GM21526 (cell line): ENCODE results near the gene TBX6.

ENCODE experiments used
- ATAC-seq: cut with Tn5 transposase; IDR thresholded peaks from one replicate; pipeline ENCODE4 v1.9.1; 2021; ENCODE audit warnings: moderate library complexity; ENCODE audit not compliant: unreplicated experiment, low FRiP score

Gene TBX6

DNA sequence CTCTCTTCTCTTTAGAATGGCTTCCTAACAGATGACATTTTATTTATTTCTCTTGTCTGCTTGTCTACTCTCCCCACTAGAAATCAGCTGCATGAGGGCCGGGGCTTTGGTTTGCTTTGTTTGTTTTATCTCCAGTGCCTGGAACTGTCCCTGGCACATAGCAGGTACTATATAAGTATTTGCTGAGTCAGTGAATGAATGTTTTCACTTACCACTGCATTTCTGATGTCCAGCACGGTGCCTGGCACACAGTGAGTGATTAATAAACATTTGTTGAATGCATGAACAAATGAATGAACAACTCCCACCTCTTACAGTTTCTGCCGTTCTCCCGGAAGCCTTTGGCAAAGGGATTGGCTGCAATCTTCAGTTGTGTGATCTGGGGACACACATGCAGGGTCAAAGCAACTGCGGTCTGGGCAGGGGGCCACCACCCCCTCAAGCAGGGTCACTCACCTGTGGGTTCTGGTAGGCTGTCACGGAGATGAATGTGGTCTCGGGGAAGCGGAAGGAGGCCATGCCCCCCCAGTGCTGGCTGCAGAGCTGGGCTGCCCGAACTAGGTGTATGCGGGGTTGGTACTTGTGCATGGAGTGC is 3.4 kb downstream of the TBX6 start:
- ATAC-seq = no peak

DNA sequence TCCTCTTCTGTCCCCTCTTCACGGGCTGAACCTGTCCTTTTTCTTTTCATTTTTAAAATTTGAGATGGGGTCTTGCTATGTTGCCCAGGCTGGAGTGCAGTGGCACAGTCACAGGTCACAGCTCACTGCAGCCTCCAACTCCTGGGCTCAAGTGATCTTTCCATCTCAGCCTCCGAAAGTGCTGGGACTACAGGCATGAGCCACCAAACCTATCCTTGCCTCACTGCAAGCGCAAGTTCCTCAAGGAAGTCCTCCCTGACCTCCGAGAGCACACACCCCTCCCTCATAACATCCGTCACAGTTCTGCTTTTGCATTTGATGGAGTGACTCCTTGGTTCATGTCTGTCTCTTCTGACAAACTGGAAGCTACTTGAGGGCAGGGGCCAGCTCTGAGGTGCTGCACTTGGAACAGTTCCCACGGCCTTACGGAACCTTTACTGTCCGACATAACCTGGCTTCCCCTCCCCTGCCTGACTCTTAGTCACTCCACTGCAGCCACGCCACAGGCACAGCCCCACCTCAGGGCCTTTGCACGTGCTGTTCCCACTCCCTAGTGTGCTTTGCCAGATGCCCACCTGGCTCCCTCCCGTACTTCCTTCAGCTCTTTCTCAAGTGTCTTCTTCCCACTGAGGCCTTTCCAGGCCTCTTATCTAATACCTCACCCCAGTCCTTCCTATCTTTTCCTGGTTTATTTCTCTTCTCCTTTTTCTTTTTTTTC is 4.4 kb downstream of the TBX6 start:
- no peak for ATAC-seq

DNA sequence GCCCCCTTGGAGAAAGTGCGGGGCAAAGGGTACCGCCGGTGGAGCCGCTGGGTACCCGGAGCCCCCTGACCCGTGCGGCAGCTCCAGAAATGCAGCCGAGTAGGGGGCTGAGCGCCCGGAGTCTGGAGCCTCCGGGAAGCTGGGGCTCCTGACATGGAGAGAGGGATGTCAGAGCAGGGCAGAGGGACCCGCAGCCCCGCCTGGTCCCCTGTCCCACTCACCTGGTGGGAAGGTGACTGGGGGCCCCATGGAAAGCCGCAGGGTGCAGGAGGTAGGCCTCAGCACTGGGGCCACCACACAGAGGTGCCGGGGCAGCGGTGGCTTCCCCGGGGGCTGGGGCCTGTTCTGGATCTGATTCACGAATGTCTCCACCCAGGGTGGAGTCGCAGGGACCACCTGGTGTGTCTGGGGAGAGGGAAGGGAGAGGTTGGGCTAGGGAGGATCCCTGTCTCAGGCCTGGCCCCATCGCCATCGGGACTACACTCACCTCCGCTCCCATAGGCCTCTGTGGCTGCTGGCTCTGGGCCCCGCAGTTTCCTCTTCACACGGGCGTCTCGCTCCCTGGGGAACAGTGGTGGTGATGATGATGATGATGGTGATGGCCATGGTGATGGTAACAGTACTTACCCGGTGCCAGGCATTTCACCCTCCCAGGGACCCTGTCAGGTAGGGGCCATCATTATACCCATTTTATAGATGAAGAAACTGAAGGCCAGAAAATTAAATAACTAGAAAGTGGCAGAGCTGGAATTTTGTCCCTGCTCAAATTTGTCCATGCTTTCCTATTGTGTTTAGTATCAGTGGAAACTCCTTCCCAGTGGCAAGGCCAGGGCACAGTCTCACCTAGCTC is 5.2 kb downstream of the TBX6 start:
- ATAC-seq = no peak

DNA sequence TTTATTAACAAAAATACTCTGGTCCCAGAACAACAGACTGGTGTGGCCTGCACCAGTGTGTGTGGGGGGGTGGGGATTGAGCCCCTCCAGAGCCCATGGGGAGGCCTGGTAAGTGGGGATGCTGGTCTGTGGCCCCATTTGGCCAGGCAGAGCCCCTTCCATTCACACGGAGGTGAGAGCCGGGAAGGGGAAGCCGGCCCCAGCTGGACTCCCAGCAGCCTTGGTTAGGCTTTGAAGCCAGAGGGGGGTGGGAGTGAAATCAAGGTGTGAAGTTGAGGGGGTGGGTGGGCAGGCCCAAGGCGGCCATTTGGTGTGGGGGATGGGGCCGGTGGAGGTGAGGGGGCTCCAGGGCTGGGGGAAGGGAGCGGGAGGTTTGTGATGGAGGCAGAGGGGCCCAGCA is 5.9 kb downstream of the TBX6 start:
- ATAC-seq = no peak

DNA sequence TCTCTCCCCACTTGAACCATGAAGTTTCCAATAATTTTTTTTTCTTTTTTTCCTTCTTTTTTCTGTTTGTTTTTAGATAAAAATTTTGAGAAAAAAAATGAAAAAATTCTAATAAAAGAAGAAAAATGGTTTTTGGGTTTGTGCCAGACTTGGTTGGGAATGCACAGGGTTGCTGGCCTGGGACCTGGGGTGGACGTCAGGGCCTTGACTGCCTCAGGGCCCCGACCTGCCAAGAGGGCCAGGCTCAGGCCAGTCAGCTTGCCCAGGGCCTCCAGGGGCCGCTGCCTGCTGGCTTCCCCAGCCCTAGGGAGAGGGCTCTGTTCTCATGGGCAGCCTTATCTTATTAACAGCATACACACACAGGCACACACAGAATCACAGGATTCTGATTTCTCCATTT is 6.5 kb downstream of the TBX6 start:
- ATAC-seq = no peak

DNA sequence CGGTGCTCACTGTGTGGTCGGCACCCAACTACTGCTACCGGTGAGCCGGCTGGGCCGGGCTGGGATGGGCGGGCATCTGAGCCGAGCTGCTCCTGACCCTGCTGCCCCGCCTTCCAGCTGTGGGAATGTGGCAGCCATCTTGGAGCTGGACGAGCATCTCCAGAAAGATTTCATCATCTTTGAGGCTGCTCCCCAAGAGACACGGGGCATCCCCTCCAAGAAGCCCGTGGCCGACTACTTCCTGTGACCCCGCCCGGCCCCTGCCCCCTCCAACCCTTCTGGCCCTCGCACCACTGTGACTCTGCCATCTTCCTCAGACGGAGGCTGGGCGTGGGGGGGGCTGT is 6.9 kb downstream of the TBX6 start:
- no peak for ATAC-seq

DNA sequence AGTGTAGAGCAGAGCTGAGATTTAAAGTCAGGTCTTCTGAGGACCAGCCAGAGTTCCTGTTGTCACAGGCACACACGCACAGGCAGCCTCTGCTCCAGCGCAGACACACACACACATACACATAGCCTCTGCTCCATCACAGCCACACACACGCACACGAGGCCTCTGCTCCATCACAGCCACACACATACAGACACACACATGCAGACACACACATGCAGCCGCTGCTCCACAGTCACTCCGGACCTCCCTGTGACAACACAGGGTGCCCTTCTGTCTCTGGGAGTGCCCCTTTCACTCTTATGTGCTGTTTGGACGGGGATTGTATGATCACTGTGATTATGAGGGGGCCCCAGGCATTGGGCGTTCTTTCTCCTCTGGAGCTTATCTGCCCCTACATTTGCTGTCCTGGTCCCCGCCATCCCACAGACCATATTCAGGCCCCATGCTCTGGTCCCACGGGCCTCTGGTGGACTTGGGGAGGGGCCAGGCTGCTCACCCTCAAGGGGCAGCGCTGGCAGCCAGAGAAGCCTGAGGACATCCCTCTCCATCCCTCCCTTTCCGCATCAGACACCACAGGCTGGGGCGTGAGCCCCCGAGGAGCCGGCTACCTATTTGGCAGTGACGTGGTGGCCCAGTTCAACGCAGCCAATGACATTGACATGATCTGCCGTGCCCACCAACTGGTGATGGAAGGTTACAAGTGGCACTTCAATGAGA is 7.5 kb downstream of the TBX6 start:
- no peak for ATAC-seq

DNA sequence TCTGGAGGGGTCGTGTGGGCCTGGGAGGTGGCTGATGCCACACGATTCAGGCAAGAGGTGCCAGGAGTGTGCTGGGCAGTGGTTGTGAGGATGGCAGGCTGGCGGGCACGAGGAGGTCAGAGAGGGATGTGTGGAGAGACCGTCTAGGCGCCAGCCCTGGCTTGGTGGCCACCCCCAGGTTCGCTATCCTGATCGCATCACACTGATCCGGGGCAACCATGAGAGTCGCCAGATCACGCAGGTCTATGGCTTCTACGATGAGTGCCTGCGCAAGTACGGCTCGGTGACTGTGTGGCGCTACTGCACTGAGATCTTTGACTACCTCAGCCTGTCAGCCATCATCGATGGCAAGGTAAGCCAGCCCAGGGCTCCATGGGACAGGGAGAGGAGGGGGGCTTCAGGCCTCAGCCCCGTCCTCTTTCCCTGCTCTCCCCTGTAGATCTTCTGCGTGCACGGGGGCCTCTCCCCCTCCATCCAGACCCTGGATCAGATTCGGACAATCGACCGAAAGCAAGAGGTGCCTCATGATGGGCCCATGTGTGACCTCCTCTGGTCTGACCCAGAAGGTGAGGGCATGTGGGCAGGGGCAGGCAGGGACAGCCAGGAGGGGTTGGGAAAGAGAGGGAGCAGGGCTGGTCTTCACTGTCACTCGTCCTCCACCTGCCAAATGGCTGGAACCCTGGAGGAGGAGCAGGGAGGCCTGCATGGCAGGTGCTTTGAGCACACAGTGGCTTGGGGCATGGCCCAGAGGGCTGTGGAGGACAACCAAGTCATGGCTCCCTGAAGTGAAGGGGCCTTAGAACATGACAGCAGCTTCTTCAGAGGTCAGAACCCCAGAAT is 8.3 kb downstream of the TBX6 start:
- ATAC-seq = no peak

DNA sequence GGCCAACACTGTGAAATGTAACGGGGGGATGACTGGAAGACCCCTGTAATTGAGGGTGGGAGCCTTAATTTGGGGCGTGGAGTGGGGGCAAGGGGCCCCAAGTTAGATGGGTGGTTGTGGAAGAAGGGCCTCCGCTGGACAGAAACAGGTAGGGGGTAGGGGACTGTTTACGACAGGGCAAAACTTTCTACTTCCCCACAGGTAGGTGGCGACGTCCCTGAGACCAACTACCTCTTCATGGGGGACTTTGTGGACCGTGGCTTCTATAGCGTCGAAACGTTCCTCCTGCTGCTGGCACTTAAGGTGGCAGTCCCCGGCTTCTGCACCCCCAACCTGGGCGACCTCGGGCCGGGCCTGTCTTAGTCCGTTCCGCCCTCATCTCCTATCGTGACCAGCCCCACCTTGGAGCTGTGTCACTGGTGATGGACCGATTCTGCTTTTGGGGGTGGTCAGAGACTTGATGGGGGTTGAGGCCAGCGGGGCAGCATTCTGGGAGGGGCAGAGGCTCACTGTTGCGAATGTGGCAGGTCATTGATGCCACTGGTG is 9.1 kb downstream of the TBX6 start:
- no peak for ATAC-seq

DNA sequence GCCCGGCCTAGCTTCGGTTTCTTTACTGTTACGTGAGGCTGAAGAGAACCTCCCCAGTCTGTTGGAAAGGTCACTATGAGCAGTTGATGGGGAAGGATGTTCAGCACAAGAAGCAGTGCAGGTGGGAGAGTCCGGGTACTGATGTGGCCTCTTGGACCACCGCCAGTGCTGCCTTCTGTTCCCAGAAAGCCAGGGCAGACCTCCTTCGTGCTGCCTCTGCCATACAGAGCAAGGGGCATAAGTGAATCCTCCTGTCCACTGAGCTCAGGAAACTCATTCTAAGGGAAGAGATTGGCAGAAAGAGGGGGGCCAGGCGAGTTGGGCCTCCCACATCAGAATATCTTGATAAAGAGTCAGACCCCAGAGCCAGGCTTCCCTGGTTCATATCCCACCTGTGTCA is 12.2 kb downstream of the TBX6 start:
- ATAC-seq = no peak

DNA sequence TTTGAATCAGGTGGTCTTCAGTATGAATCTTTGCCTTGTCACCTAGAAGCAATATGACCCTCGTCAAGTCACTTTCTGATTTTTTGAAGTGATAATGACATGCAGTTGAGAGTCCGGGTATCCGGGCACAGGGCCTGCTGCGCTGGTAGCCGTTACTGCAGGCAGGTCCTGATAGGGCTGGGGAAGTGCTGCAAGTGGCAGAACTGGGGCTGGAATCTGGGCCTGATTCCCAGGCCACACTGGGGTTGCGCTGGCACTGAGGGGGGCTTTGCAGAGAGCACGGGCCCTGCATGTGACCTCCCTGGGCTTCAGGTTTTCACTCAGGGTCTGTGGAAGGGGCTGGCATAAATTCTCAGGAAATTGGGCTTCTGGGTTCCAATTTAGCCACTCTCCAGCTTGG is 13.0 kb downstream of the TBX6 start:
- no peak for ATAC-seq

DNA sequence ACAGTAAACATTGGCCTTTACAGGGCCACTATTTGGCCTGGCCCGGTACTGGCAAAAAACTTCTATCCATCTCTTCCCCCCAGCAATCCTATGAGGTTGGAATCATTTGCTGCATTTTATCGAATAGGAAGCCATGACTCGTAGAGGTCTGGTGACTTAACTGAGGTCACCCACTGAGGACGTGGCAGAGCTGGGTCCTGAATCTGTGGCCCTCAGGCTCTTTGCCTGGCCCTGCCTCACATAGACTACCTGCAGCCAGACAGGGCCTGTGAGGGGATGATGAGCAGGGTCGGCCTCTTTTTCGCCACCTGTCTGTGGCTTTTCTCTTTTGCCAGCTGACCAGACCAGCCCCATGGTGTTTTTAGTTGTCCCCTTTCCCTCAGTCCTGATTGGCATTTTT is 14.1 kb downstream of the TBX6 start:
- ATAC-seq = no peak

DNA sequence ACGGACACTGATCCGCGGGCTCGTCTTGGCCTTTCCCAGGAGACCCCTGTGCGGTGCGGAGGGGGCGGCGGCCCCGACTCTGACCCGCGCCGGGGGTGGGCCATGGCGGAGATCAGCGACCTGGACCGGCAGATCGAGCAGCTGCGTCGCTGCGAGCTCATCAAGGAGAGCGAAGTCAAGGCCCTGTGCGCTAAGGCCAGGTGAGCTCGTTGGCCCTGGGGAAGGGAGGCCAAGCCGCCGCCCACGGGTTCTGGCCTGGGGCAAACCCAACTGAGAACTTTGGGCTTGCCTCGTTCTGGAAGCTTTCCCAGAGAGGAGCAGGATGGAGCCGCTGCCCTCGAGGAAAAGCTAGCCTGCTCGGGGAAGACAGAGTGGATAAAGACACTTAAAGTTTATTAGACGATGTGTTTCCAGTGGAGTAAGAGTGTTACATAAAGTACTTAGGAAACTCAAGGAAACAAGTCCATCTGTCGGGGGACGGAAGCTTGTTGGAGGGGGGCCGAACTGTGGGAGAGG is 15.4 kb downstream of the TBX6 start:
- ATAC-seq = no peak

DNA sequence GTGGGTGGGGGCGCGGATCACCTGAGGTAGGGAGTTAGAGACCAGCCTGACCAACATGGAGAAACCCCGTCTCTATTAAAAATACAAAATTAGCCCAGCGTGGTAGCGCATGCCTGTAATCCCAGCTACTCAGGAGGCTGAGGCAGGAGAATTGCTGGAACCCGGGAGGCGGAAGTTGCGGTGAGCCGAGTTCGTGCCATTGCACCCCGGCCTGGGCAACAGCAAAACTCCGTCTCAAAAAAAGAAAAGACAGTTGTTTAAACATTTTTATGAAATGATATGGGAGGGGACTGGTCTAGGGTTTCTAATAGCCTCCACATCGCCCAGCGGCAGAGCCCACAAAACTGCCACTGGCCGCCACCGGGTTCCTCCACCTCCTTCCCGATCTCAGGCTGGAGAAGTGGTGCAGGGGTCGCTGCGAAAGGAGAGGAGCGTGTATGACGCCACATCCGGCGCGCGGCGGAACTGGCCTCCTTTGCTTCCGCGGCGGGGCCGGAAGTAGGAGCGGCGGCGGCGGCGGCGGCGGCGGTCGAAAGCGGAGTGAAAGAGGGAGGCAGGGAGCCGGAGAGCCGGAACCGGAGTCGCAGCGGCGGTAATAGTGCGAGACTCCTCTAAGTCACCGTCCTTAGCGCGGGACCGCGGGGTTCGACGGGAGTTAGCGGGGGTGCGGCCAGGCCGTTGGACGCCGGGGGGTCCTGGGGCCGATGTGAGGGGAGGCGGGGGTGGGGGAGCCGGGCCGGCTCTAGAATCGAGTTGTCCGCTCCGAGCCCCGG is 16.0 kb downstream of the TBX6 start, which contains the start of gene PPP4C:
Gene PPP4C (plus strand): TSS at position 492 of the 773 bp plus-strand sequence. CDS start 384 bp downstream, outside the sequence.
- ATAC-seq = no peak

DNA sequence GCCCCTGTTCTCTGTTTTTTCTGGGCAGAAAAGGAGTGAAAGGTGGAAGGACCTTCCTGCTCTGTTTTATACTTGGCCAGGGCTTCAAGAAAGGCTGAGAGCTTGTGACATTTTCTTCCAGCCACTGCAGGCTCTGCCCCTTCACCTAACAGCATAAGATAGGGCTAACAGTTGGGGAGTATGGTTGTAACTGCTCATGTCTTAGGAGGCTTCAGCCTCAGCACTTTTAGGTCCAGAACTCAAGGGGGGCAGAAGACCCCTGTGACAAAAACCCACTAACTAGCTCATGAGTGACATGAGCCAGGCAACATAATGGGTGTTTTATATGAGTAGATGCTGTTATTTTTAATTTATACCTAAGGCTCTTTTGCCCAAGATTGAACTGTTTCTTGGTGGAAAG is 21.2 kb downstream of the TBX6 start:
- no peak for ATAC-seq

DNA sequence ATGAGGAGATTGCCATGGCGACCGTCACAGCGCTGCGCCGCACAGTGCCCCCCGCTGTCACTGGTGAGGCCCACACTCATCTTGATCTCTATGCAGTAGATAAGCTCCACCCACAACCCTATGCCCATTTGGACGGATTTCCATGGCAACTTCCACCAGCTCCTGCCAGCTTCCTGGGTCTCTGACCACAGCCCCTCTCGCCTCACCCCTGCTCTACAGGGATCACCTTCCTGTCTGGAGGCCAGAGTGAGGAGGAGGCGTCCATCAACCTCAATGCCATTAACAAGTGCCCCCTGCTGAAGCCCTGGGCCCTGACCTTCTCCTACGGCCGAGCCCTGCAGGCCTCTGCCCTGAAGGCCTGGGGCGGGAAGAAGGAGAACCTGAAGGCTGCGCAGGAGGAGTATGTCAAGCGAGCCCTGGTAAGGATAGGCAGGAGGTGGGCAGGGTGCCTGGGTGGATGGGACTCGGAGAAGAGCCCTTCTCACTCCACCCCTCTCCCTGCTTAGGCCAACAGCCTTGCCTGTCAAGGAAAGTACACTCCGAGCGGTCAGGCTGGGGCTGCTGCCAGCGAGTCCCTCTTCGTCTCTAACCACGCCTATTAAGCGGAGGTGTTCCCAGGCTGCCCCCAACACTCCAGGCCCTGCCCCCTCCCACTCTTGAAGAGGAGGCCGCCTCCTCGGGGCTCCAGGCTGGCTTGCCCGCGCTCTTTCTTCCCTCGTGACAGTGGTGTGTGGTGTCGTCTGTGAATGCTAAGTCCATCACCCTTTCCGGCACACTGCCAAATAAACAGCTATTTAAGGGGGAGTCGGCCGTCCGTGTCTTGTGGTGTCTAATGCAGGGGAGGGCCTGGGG is 21.9 kb downstream of the TBX6 start:
- no peak for ATAC-seq

DNA sequence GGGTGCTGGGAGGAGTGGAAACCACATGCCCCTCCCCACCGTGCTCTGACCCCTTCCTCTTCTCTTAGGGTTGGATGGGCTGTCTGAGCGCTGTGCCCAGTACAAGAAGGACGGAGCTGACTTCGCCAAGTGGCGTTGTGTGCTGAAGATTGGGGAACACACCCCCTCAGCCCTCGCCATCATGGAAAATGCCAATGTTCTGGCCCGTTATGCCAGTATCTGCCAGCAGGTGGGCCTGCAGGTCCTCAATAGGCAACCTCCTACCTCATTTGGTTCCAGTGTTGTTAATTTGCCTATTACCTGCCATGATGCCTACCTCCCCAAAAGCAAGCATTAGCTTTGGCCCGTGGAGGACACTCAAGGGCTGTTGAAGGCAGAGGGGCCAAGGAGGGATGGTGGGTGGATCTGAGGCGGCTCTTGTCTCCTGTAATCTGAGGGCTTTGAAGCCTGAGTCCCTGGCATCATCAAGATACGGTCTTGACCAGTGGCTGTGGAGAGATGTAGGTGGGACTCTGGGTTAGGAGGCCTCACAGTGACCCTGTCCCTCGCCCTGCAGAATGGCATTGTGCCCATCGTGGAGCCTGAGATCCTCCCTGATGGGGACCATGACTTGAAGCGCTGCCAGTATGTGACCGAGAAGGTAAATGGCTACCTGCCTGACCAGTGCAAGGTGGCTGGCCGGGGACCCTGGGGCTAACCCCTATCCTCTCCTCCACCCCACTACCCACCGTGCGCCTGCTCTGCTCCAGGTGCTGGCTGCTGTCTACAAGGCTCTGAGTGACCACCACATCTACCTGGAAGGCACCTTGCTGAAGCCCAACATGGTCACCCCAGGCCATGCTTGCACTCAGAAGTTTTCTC is 22.7 kb downstream of the TBX6 start:
- ATAC-seq = no peak
